SK-N-SH (cell line): ENCODE data around the gene MAD1L1. TPM values are rescaled to one million over a fixed set of nuclear protein-coding genes. Genes with fewer than 3 reads are reported as not detected.

Experiments
- CTCF ChIA-PET: fragments of 300-600, 350-600 bp; formaldehyde crosslinking; extraction: SDS; loops from one replicate; lab custom pipeline; 2021; lab: Yijun Ruan, JAX
- POLR2A ChIA-PET: fragments of 350-600 bp; sonication (Branson Sonifier 250); formaldehyde crosslinking; extraction: SDS; loops from one replicate; lab custom pipeline; 2020; ENCODE audit warnings: antibody characterized with exemption, inconsistent platforms; lab: Yijun Ruan, JAX
- DNase-seq: peaks from one replicate; pipeline ENCODE4 v3.0.0; 2012
- H2AFZ ChIP-seq: fragments of 200-600 bp; sonication (generic); 2 replicates; pipeline ENCODE4 v1.8.1; 2016; ENCODE audit warnings: antibody characterized with exemption, mild to moderate bottlenecking, low read depth
- H3F3A ChIP-seq: fragments of 200-600 bp; sonication (generic); replicated peaks from 2 replicates; pipeline ENCODE3; 2016; ENCODE audit warnings: antibody characterized with exemption, mild to moderate bottlenecking; ENCODE audit not compliant: insufficient read depth
- H3K27ac ChIP-seq, 2 experiments: fragments of 200-500 bp in 1 of 2; fragments of 200-600 bp in 1 of 2; sonication (Bioruptor generic) in 1 of 2; sonication (generic), shearing (Covaris generic) in 1 of 2; 2 replicates each; pipeline versions ENCODE4 v1.5.1 to v1.6.1; 2014 to 2016; ENCODE audit warnings: low read depth in 2 of 2, inconsistent platforms in 1 of 2, low read length in 1 of 2, mild to moderate bottlenecking in 1 of 2, mixed read lengths in 1 of 2
- H3K27me3 ChIP-seq: fragments of 200-600 bp; sonication (generic), shearing (Covaris generic); 2 replicates; pipeline ENCODE4 v1.6.1; 2016; ENCODE audit warnings: mixed run types; ENCODE audit not compliant: insufficient read depth
- H3K36me3 ChIP-seq, 2 experiments: fragments of 200-500 bp in 1 of 2; fragments of 200-600 bp in 1 of 2; sonication (Bioruptor generic) in 1 of 2; sonication (generic) in 1 of 2; replicated peaks in 1 of 2; 2 replicates each; pipeline versions ENCODE3 to v1.5.1; 2014 to 2016; ENCODE audit warnings: low read length in 1 of 2, mild to moderate bottlenecking in 1 of 2; ENCODE audit not compliant: insufficient read depth in 2 of 2, control insufficient read depth in 1 of 2
- H3K4me1 ChIP-seq, 2 experiments: fragments of 200-500 bp in 1 of 2; fragments of 200-600 bp in 1 of 2; sonication (Bioruptor generic) in 1 of 2; sonication (generic), shearing (Covaris generic) in 1 of 2; 2 replicates each; pipeline versions ENCODE4 v1.5.1 to v1.6.1; 2014 to 2016; ENCODE audit warnings: low read depth in 1 of 2, low read length in 1 of 2, mixed run types in 1 of 2; ENCODE audit not compliant: insufficient read depth in 2 of 2, control insufficient read depth in 1 of 2
- H3K4me2 ChIP-seq: fragments of 200-600 bp; sonication (generic), shearing (Covaris generic); 2 replicates; pipeline ENCODE4 v1.6.1; 2017; ENCODE audit warnings: mixed run types
- H3K4me3 ChIP-seq, 2 experiments: fragments of 200-500 bp in 1 of 2; fragments of 200-600 bp in 1 of 2; sonication (Bioruptor generic) in 1 of 2; sonication (generic), shearing (Covaris generic) in 1 of 2; 2 replicates each; pipeline versions ENCODE4 v1.5.1 to v1.8.1; 2014 to 2016; ENCODE audit warnings: low read depth in 2 of 2, inconsistent platforms in 1 of 2, low read length in 1 of 2, mild to moderate bottlenecking in 1 of 2, mixed read lengths in 1 of 2, moderate library complexity in 1 of 2
- H3K79me2 ChIP-seq: fragments of 200-600 bp; sonication (generic); 2 replicates; pipeline ENCODE4 v1.8.1; 2017; ENCODE audit warnings: mild to moderate bottlenecking; ENCODE audit not compliant: insufficient read depth
- H3K9ac ChIP-seq: fragments of 200-600 bp; sonication (generic); 2 replicates; pipeline ENCODE4 v1.6.1; 2017; ENCODE audit warnings: mixed run types
- H3K9me2 ChIP-seq: fragments of 200-600 bp; sonication (generic); 2 replicates; pipeline ENCODE4 v1.6.1; 2017; ENCODE audit warnings: mixed run types
- H3K9me3 ChIP-seq: fragments of 200-600 bp; sonication (generic); 2 replicates; pipeline ENCODE4 v1.6.1; 2017; ENCODE audit warnings: mixed run types, mild to moderate bottlenecking, moderate library complexity
- H4K20me1 ChIP-seq: fragments of 200-600 bp; sonication (generic); 2 replicates; pipeline ENCODE4 v1.6.1; 2017; ENCODE audit warnings: mild to moderate bottlenecking, mixed run types; ENCODE audit not compliant: insufficient read depth
- CTCF ChIP-seq: fragments of 200-600 bp; sonication (generic); IDR thresholded peaks from 2 replicates; pipeline ENCODE4 v1.6.1; 2017; ENCODE audit warnings: antibody characterized with exemption, mild to moderate bottlenecking, moderate library complexity
- FOSL2 ChIP-seq: IDR thresholded peaks from 2 replicates; pipeline ENCODE4 v1.4.0; 2012; ENCODE audit warnings: low read depth, mild to moderate bottlenecking, moderate library complexity, borderline replicate concordance
- GABPA ChIP-seq: IDR thresholded peaks from 2 replicates; pipeline ENCODE4 v1.4.0; 2012; ENCODE audit warnings: low read depth, mild to moderate bottlenecking
- GATA2 ChIP-seq: sonication (generic); formaldehyde crosslinking; IDR thresholded peaks from 2 replicates; pipeline ENCODE4 v1.5.0; 2020; ENCODE audit warnings: mild to moderate bottlenecking, missing genetic modification reagents
- MEF2A ChIP-seq: IDR thresholded peaks from 2 replicates; pipeline ENCODE4 v1.4.0; 2012; ENCODE audit warnings: low read depth, borderline replicate concordance
- PBX3 ChIP-seq: IDR thresholded peaks from 2 replicates; pipeline ENCODE4; 2012
- RXRA ChIP-seq: IDR thresholded peaks from 2 replicates; pipeline ENCODE4 v1.4.0; 2012; ENCODE audit warnings: low read depth, mild to moderate bottlenecking, borderline replicate concordance
- TCF12 ChIP-seq: IDR thresholded peaks from 2 replicates; pipeline ENCODE4 v1.4.0; 2012
- USF1 ChIP-seq: IDR thresholded peaks from 2 replicates; pipeline ENCODE4 v1.4.0; 2012; ENCODE audit warnings: low read depth, borderline replicate concordance
- ZBTB33 ChIP-seq: IDR thresholded peaks from 2 replicates; pipeline ENCODE4 v1.4.0; 2012; ENCODE audit warnings: low read depth, borderline replicate concordance
- WGBS: methylation state at CpG from one replicate; pipeline ENCODE4 v1.1.6; 2017; ENCODE audit warnings: low lambda C conversion rate; 5-methylcytosine and 5-hydroxymethylcytosine counted together
- polyA plus RNA-seq, 3 experiments: library from polyadenylated mRNA; depleted of rRNA; stranded (reverse); fragments of >200 nt; gene quantifications; 2 replicates each; pipeline ENCODE4 v1.2.3, GENCODE V29; 2012

Gene MAD1L1
- polyA plus RNA-seq, 1 of the 3 experiments (the other 2 are of a cell fraction): 46.2 TPM

- CTCF ChIA-PET: interaction anchor here (4.9 kb wide), 1 partner anchor 12 kb away, joined by 24 read pairs; no protein-coding TSS in a partner anchor
- Histone ChIP-seq H3K79me2 (no peaks in the 10 kb centered on the region), H3K9me2 (no peaks in the 10 kb centered on the region), H2AFZ (no peak overlapping the region), H3K4me2 (no peak overlapping the region), H3K9me3 (no peaks in the 10 kb centered on the region), H3K4me3 (no peak overlapping the region), H3K4me1 (peaks cover 16 to 21% of the 10 kb centered on the region in 2 experiments; a peak in 3 of 4 replicates)
- 88% methylated on average over 16 of the region's 19 CpGs for WGBS
- no peak for TF ChIP-seq CTCF
- TF ChIP-seq FOSL2: no peak
- no peak for TF ChIP-seq USF1
- TF ChIP-seq TCF12: no peak
- no peak for TF ChIP-seq RXRA
- no peak for TF ChIP-seq GATA2 (CRISPR knock-in tag)
- TF ChIP-seq PBX3: no peak
- no peak for TF ChIP-seq GABPA
- no peak for TF ChIP-seq MEF2A
- no peak for TF ChIP-seq ZBTB33
- TF ChIP-seq, all 33 proteins: peak for 0
- Histone ChIP-seq H3K27me3 (no peaks in the 10 kb centered on the region), H4K20me1 (no peaks in the 10 kb centered on the region; the same call in none of the 2 replicates), H3K36me3 (no peaks in the 10 kb centered on the region), H3K27ac (no peak overlapping the region; a peak in 1 of 4 replicates), H3K9ac (no peak overlapping the region), H3F3A (peaks cover 21% of the 10 kb centered on the region)
- DNase-seq: no peak
- POLR2A ChIA-PET: no interaction called here
Observed at GRCh38 chr7:1886361-1887064, 346.2 kb downstream of the MAD1L1 start.
